Mesodermal cell (in vitro differentiated cells): Measurements from ENCODE around the gene QPCT.

ENCODE experiments used
- H3K27ac ChIP-seq: 2 replicates; pipeline ENCODE4 v1.7.0; 2013; ENCODE audit warnings: mild to moderate bottlenecking, low read depth, low read length, moderate library complexity; ENCODE audit not compliant: severe bottlenecking
- H3K36me3 ChIP-seq: 2 replicates; pipeline ENCODE4 v1.7.1; 2013; ENCODE audit warnings: mild to moderate bottlenecking, low read length, moderate library complexity; ENCODE audit not compliant: control insufficient read depth, insufficient read depth
- H3K4me1 ChIP-seq: one replicate; pipeline ENCODE4 v1.7.1; 2013; ENCODE audit warnings: mild to moderate bottlenecking, low read length; ENCODE audit not compliant: insufficient read depth, control insufficient read depth, poor library complexity, severe bottlenecking
- H3K4me3 ChIP-seq: 2 replicates; pipeline ENCODE4 v1.7.0; 2013; ENCODE audit warnings: low read length, control low read depth, mild to moderate bottlenecking; ENCODE audit not compliant: insufficient read depth, poor library complexity, severe bottlenecking; ENCODE audit errors: extremely low read depth
- H3K9me3 ChIP-seq: 2 replicates; pipeline ENCODE4 v1.7.1; 2013; ENCODE audit warnings: mild to moderate bottlenecking, low read length, moderate library complexity; ENCODE audit not compliant: control insufficient read depth
- WGBS, 2 experiments: methylation state at CpG; one replicate each; pipeline ENCODE4 v1.1.5; 2013; ENCODE audit warnings: missing lambda C conversion rate in 2 of 2; ENCODE audit not compliant: insufficient coverage in 2 of 2; 5-methylcytosine and 5-hydroxymethylcytosine counted together

Gene QPCT

GRCh38 chr2:37389989-37390765 is 45.7 kb downstream of the QPCT start:
- 67 to 84% methylated on average over 1 to 2 of the region's 5 CpGs for WGBS, 2 experiments
- Histone ChIP-seq H3K9me3 (no peaks in the 10 kb centered on the region), H3K4me3 (no peak overlapping the region), H3K27ac (no peak overlapping the region), H3K4me1 (peaks cover 23% of the 10 kb centered on the region), H3K36me3 (no peaks in the 10 kb centered on the region)

- Histone ChIP-seq H3K4me1 (peaks cover 23% of the 10 kb centered on the region), H3K36me3 (no peaks in the 10 kb centered on the region), H3K9me3 (no peaks in the 10 kb centered on the region), H3K4me3 (no peak overlapping the region), H3K27ac (no peak overlapping the region)
- WGBS, 2 experiments: 100% methylated on average over 1 of the region's 2 CpGs; no CpG with 5 or more reads in 1 of the 2 experiments
These were observed 46.3 kb downstream of the QPCT start for GRCh38 chr2:37390777-37391176.

- no peaks in the 10 kb centered on the region for H3K36me3 ChIP-seq
- no peak overlapping the region for H3K27ac ChIP-seq
- WGBS, 2 experiments: 95 to 96% methylated on average over 7 of the region's 8 CpGs
- H3K4me3 ChIP-seq: no peak overlapping the region
- no peaks in the 10 kb centered on the region for H3K9me3 ChIP-seq
- peaks cover 23% of the 10 kb centered on the region for H3K4me1 ChIP-seq
These were observed 47.3 kb downstream of the QPCT start for GRCh38 chr2:37391711-37392110.

- Histone ChIP-seq H3K4me3 (no peak overlapping the region), H3K27ac (no peak overlapping the region), H3K9me3 (no peaks in the 10 kb centered on the region), H3K4me1 (peaks cover 20% of the 10 kb centered on the region), H3K36me3 (no peaks in the 10 kb centered on the region)
- 91 to 93% methylated on average over 1 of the region's 2 CpGs for WGBS, 2 experiments
These were observed 48.0 kb downstream of the QPCT start for GRCh38 chr2:37392428-37392827.

- Histone ChIP-seq H3K9me3 (no peaks in the 10 kb centered on the region), H3K36me3 (no peaks in the 10 kb centered on the region), H3K27ac (no peak overlapping the region), H3K4me1 (peaks cover 16% of the 10 kb centered on the region), H3K4me3 (no peak overlapping the region)
- WGBS, 2 experiments: 100% methylated on average over 1 of the region's 1 CpG; no CpG with 5 or more reads in 1 of the 2 experiments
These were observed 49.8 kb downstream of the QPCT start for GRCh38 chr2:37394263-37394662.

- WGBS, 2 experiments: 84 to 90% methylated on average over 5 to 6 of the region's 9 CpGs
- peaks cover 9% of the 10 kb centered on the region for H3K4me1 ChIP-seq
- H3K4me3 ChIP-seq: no peak overlapping the region
- no peak overlapping the region for H3K27ac ChIP-seq
- H3K9me3 ChIP-seq: no peaks in the 10 kb centered on the region
- H3K36me3 ChIP-seq: no peaks in the 10 kb centered on the region
These were observed 50.5 kb downstream of the QPCT start for GRCh38 chr2:37394796-37395555.

- no peak overlapping the region for H3K27ac ChIP-seq
- H3K36me3 ChIP-seq: no peaks in the 10 kb centered on the region
- no peaks in the 10 kb centered on the region for H3K9me3 ChIP-seq
- no peaks in the 10 kb centered on the region for H3K4me1 ChIP-seq
- 43% methylated on average over 1 of the region's 1 CpG; no CpG with 5 or more reads in 1 of the 2 experiments for WGBS, 2 experiments
- no peak overlapping the region for H3K4me3 ChIP-seq
These were observed 52.6 kb downstream of the QPCT start for GRCh38 chr2:37396890-37397565.

GRCh38 chr2:37398990-37399389 is 54.6 kb downstream of the QPCT start:
- Histone ChIP-seq H3K4me3 (no peak overlapping the region), H3K9me3 (no peaks in the 10 kb centered on the region), H3K27ac (no peak overlapping the region), H3K4me1 (no peaks in the 10 kb centered on the region), H3K36me3 (no peaks in the 10 kb centered on the region)
- WGBS, 2 experiments: no CpG with 5 or more reads among the region's 1 CpG

GRCh38 chr2:37400041-37400440 is 55.6 kb downstream of the QPCT start:
- H3K36me3 ChIP-seq: no peaks in the 10 kb centered on the region
- WGBS, 2 experiments: no CpG with 5 or more reads among the region's 4 CpGs

GRCh38 chr2:37402636-37403035 is 58.2 kb downstream of the QPCT start:
- Histone ChIP-seq H3K4me1 (no peaks in the 10 kb centered on the region), H3K4me3 (no peak overlapping the region), H3K9me3 (no peaks in the 10 kb centered on the region), H3K27ac (no peak overlapping the region), H3K36me3 (no peaks in the 10 kb centered on the region)
- 82 to 91% methylated on average over 5 of the region's 6 CpGs for WGBS, 2 experiments

More at GRCh38 chr2:37400041-37400440, 55.6 kb downstream of the QPCT start:
- Histone ChIP-seq H3K4me3 (no peak overlapping the region), H3K4me1 (no peaks in the 10 kb centered on the region), H3K27ac (no peak overlapping the region), H3K9me3 (no peaks in the 10 kb centered on the region)
